Neural progenitor cell (in vitro differentiated cells): Measurements from ENCODE around the gene GLIS1.

Experiments
- EZH2 ChIP-seq: fragments of 200-600 bp; sonication (generic); IDR thresholded peaks from 2 replicates; pipeline ENCODE4 v1.6.1; 2017; ENCODE audit warnings: antibody characterized with exemption, mild to moderate bottlenecking, moderate library complexity
- TF ChIP-seq, protein P1 (sequence below): fragments of 200-600 bp; sonication (generic); IDR thresholded peaks from 2 replicates; pipeline ENCODE4 v1.5.1; 2017; ENCODE audit warnings: antibody characterized with exemption, mild to moderate bottlenecking

GRCh38 chr1:53642215-53642555 lies 96.8 kb downstream of the GLIS1 start:
- TF ChIP-seq, protein P1, sequence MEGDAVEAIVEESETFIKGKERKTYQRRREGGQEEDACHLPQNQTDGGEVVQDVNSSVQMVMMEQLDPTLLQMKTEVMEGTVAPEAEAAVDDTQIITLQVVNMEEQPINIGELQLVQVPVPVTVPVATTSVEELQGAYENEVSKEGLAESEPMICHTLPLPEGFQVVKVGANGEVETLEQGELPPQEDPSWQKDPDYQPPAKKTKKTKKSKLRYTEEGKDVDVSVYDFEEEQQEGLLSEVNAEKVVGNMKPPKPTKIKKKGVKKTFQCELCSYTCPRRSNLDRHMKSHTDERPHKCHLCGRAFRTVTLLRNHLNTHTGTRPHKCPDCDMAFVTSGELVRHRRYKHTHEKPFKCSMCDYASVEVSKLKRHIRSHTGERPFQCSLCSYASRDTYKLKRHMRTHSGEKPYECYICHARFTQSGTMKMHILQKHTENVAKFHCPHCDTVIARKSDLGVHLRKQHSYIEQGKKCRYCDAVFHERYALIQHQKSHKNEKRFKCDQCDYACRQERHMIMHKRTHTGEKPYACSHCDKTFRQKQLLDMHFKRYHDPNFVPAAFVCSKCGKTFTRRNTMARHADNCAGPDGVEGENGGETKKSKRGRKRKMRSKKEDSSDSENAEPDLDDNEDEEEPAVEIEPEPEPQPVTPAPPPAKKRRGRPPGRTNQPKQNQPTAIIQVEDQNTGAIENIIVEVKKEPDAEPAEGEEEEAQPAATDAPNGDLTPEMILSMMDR = no peak
- no peak for TF ChIP-seq EZH2
